ENCODE data around the gene SEC23B. TPM values are rescaled to one million over a fixed set of nuclear protein-coding genes. Genes with fewer than 3 reads are reported as not detected.

Gene SEC23B
- total RNA-seq, 1 experiment from 2014 or later = 85.8 TPM

GRCh38 chr20:18513208-18513607 lies 5.5 kb downstream of the SEC23B start:
- ChIA-PET RAD21 (ENCODE audit: low non-redundant PET in 1 of 2, low total read pairs in 2 of 2, uncharacterized antibody in 2 of 2, unreplicated experiment in 2 of 2) (interaction anchor here in 1 of 2 experiments (0.7 kb wide), 1 partner anchor 101 kb away, joined by 3 read pairs; no protein-coding TSS in a partner anchor), CTCF (no interaction called here), POLR2A (no interaction called here)
- Histone ChIP-seq H3K9ac (ENCODE audit: low read length) (no peak overlapping the region), H3K9me2 (ENCODE audit: insufficient read depth) (no peaks in the 10 kb centered on the region), H3K79me2 (ENCODE audit: insufficient read depth, low read length) (peaks cover 49% of the 10 kb centered on the region), H3K4me2 (ENCODE audit: low read length) (no peak overlapping the region), H3K27ac (ENCODE audit: low read depth, low read length) (no peak overlapping the region), H2AFZ (ENCODE audit: low read depth, low read length, poor library complexity, severe bottlenecking) (no peak overlapping the region), H3K36me3 (ENCODE audit: control insufficient read depth in 1 of 2, insufficient read depth in 2 of 2, low read length in 2 of 2) (peaks cover 25 to 43% of the 10 kb centered on the region in 2 experiments), H3K9me3 (ENCODE audit: control insufficient read depth in 1 of 2, insufficient read depth in 1 of 2, low read depth in 1 of 2, low read length in 2 of 2) (no peaks in the 10 kb centered on the region), H3K27me3 (ENCODE audit: insufficient read depth, low read length) (no peaks in the 10 kb centered on the region), H4K20me1 (ENCODE audit: insufficient read depth) (no peaks in the 10 kb centered on the region), H3K4me1 (ENCODE audit: control insufficient read depth in 1 of 2, insufficient read depth in 2 of 2, low read length in 2 of 2) (peaks cover 0 to 9% of the 10 kb centered on the region in 2 experiments; a peak in 2 of 4 replicates), H3K4me3 (replicated peaks in 1 of 2; ENCODE audit: low read depth in 1 of 2, low read length in 2 of 2) (no peak overlapping the region)
- intact Hi-C loops (cut with micrococcal nuclease) = no loop called here
- ATAC-seq = no peak
- TF ChIP-seq, protein P1, sequence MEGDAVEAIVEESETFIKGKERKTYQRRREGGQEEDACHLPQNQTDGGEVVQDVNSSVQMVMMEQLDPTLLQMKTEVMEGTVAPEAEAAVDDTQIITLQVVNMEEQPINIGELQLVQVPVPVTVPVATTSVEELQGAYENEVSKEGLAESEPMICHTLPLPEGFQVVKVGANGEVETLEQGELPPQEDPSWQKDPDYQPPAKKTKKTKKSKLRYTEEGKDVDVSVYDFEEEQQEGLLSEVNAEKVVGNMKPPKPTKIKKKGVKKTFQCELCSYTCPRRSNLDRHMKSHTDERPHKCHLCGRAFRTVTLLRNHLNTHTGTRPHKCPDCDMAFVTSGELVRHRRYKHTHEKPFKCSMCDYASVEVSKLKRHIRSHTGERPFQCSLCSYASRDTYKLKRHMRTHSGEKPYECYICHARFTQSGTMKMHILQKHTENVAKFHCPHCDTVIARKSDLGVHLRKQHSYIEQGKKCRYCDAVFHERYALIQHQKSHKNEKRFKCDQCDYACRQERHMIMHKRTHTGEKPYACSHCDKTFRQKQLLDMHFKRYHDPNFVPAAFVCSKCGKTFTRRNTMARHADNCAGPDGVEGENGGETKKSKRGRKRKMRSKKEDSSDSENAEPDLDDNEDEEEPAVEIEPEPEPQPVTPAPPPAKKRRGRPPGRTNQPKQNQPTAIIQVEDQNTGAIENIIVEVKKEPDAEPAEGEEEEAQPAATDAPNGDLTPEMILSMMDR (IDR thresholded peaks at IDR 0.05 in 2 of 3, conservative IDR thresholded peaks at IDR 0.05 in 1 of 3; ENCODE audit: borderline replicate concordance in 1 of 3, insufficient read depth in 1 of 3, low read depth in 2 of 3, low read length in 2 of 3) = no peak
- TF ChIP-seq EZH2 (IDR thresholded peaks at IDR 0.05) (no peak), REST (IDR thresholded peaks at IDR 0.05; ENCODE audit: low read depth) (no peak), ZNF274 (IDR thresholded peaks at IDR 0.05; ENCODE audit: low read depth, low read length) (no peak), SP1 (IDR thresholded peaks at IDR 0.05; ENCODE audit: low read depth) (no peak), ZBTB33 (IDR thresholded peaks at IDR 0.05; ENCODE audit: extremely low read depth, insufficient replicate concordance, low read length) (no peak), EZH2phosphoT487 (IDR thresholded peaks at IDR 0.05; ENCODE audit: borderline replicate concordance) (no peak), SIN3A (IDR thresholded peaks at IDR 0.05; ENCODE audit: low read depth) (no peak), POLR2AphosphoS5 (IDR thresholded peaks at IDR 0.05; ENCODE audit: low read depth, low read length) (no peak), RAD21 (IDR thresholded peaks at IDR 0.05; ENCODE audit: low read depth) (no peak), CEBPB (IDR thresholded peaks at IDR 0.05; ENCODE audit: low read depth) (no peak), CBX3 (IDR thresholded peaks at IDR 0.05; ENCODE audit: low read depth) (no peak), JUND (IDR thresholded peaks at IDR 0.05) (no peak), YY1 (IDR thresholded peaks at IDR 0.05; ENCODE audit: extremely low read depth, insufficient replicate concordance, low read depth, low read length) (no peak), TCF7L2 (IDR thresholded peaks at IDR 0.05; ENCODE audit: borderline replicate concordance, extremely low read depth, insufficient read depth, insufficient read length) (no peak), POLR2A (IDR thresholded peaks at IDR 0.05; ENCODE audit: borderline replicate concordance, extremely low read depth, insufficient read depth, insufficient read length) (no peak)
- TF ChIP-seq, protein P2, sequence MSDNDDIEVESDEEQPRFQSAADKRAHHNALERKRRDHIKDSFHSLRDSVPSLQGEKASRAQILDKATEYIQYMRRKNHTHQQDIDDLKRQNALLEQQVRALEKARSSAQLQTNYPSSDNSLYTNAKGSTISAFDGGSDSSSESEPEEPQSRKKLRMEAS (IDR thresholded peaks at IDR 0.05) = no peak
- BruUV-seq (replicated peaks) = no TSS peak
- DNase-seq (ENCODE audit: low read depth, low spot score) = no peak
